GM19372 (cell line): ENCODE results near the gene HSD17B1.

ENCODE experiments used
- ATAC-seq: cut with Tn5 transposase; IDR thresholded peaks from one replicate; pipeline ENCODE4 v1.9.1; 2021; ENCODE audit warnings: mild to moderate bottlenecking, low read depth, moderate library complexity; ENCODE audit not compliant: unreplicated experiment

The HSD17B1 gene

GRCh38 chr17:42596386-42596785 lies 43.7 kb downstream of the HSD17B1 start:
- no peak for ATAC-seq

DNA sequence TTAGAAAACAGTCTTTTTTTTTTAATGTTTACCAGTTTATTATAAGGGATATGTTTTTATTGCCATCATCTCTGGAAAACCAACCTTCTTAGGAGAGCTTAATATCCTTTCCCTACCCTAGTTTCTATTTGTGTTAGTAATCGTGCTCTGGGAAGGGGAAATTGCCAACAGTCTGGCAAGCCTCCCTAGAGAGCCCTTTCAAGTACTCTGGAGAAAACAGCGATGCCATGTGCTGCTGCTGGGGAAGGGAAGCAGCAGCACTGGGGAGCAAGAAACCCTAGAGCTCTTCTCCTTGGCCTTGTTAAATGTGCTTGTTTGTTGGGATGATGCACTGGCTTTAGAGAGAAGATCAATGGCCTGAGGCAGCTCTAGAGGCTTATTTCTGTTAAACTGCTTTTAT lies 46.2 kb downstream of the HSD17B1 start:
- ATAC-seq = no peak

DNA sequence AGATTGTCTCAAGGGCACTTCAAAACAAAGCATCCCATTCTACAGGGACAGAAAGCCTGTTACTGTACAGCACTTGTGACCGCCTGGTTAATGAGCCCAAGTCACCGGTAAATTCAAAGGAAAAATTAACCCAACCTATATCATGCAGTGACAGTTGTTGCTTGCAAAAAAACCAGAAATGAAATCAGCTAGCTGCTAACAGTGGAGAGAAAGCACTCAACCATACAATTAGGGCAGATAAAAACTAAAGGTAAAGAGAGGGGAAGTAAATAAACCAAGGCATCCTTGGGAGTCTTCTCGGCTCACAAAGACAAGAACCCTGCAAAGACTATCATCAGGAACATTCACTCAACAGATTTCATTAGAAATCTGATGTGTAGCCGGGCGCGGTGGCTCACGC lies 50.6 kb downstream of the HSD17B1 start:
- no peak for ATAC-seq
